Neural progenitor cell (in vitro differentiated cells): ENCODE measurements around the gene PPARGC1A. TPM values are rescaled to one million over a fixed set of nuclear protein-coding genes. Genes with fewer than 3 reads are reported as not detected.

Source experiments
- DNase-seq: peaks from one replicate; pipeline ENCODE4 v3.0.0-alpha.2; 2016; ENCODE audit warnings: low spot score
- H2AFZ ChIP-seq: fragments of 200-600 bp; sonication (generic); replicated peaks from 2 replicates; pipeline ENCODE4 v1.6.1; 2016; ENCODE audit warnings: antibody characterized with exemption
- H3F3A ChIP-seq: fragments of 200-600 bp; sonication (generic); 2 replicates; pipeline ENCODE4 v1.6.1; 2016; ENCODE audit warnings: antibody characterized with exemption, low read depth
- H3K27ac ChIP-seq: fragments of 200-600 bp; sonication (generic); 2 replicates; pipeline ENCODE4 v1.5.1; 2016; ENCODE audit warnings: mild to moderate bottlenecking
- H3K27me3 ChIP-seq: fragments of 200-600 bp; sonication (generic); 2 replicates; pipeline ENCODE4 v1.6.1; 2016; ENCODE audit warnings: mild to moderate bottlenecking, moderate library complexity
- H3K36me3 ChIP-seq: fragments of 200-600 bp; sonication (generic); 2 replicates; pipeline ENCODE4 v1.5.1; 2016
- H3K4me1 ChIP-seq: fragments of 200-600 bp; sonication (generic); 2 replicates; pipeline ENCODE4 v1.6.1; 2016; ENCODE audit warnings: mixed run types
- H3K4me2 ChIP-seq: fragments of 200-600 bp; sonication (generic); 2 replicates; pipeline ENCODE4 v1.6.1; 2016
- H3K4me3 ChIP-seq: fragments of 200-600 bp; sonication (generic); 2 replicates; pipeline ENCODE4 v1.5.1; 2016
- H3K79me2 ChIP-seq: fragments of 200-600 bp; sonication (generic); 2 replicates; pipeline ENCODE4 v1.6.1; 2016; ENCODE audit warnings: low read depth
- H3K9ac ChIP-seq: fragments of 200-600 bp; sonication (generic); 2 replicates; pipeline ENCODE4 v1.6.1; 2016
- H3K9me3 ChIP-seq: fragments of 200-600 bp; sonication (generic); 2 replicates; pipeline ENCODE4 v1.5.1; 2016; ENCODE audit warnings: low read depth
- H4K20me1 ChIP-seq: fragments of 200-600 bp; sonication (generic); 2 replicates; pipeline ENCODE4 v1.6.1; 2016; ENCODE audit warnings: low read depth
- H3K27ac Mint-ChIP-seq: 3 replicates; pipeline ENCODE4 v1.8.0; 2021; ENCODE audit warnings: mixed read lengths
- H3K27me3 Mint-ChIP-seq: 2 replicates; pipeline ENCODE4 v1.8.0; 2022; ENCODE audit warnings: low read depth, mild to moderate bottlenecking, inconsistent platforms, moderate library complexity, mixed read lengths; ENCODE audit not compliant: insufficient read depth
- H3K36me3 Mint-ChIP-seq: 3 replicates; pipeline ENCODE4 v1.8.0; 2021; ENCODE audit warnings: mixed read lengths
- H3K4me1 Mint-ChIP-seq: 3 replicates; pipeline ENCODE4 v1.8.0; 2021; ENCODE audit warnings: mixed read lengths
- H3K4me3 Mint-ChIP-seq: 3 replicates; pipeline ENCODE4 v1.8.0; 2021; ENCODE audit warnings: mild to moderate bottlenecking, moderate library complexity, mixed read lengths
- H3K9me3 Mint-ChIP-seq: 3 replicates; pipeline ENCODE4 v1.8.0; 2020; ENCODE audit warnings: mixed read lengths
- EZH2 ChIP-seq: fragments of 200-600 bp; sonication (generic); IDR thresholded peaks from 2 replicates; pipeline ENCODE4 v1.6.1; 2017; ENCODE audit warnings: antibody characterized with exemption, mild to moderate bottlenecking, moderate library complexity
- EZH2phosphoT487 ChIP-seq: fragments of 200-600 bp; sonication (generic); IDR thresholded peaks from 2 replicates; pipeline ENCODE4 v1.6.1; 2017; ENCODE audit warnings: antibody characterized with exemption
- total RNA-seq: library from RNA; depleted of rRNA; stranded (reverse); fragments of >200 nt; gene quantifications from 2 replicates; pipeline ENCODE4 v1.2.3, GENCODE V29; 2015; ENCODE audit warnings: low replicate concordance
- TF ChIP-seq, protein P1 (sequence below): fragments of 200-600 bp; sonication (generic); IDR thresholded peaks from 2 replicates; pipeline ENCODE4 v1.5.1; 2017; ENCODE audit warnings: antibody characterized with exemption, mild to moderate bottlenecking

Gene PPARGC1A
- total RNA-seq, 1 donor from 2014 or later, result 6.6 TPM

- peaks cover 2% of the 10 kb centered on the region for H3K27me3 Mint-ChIP-seq
- H3K9me3 Mint-ChIP-seq, result peaks cover 2% of the 10 kb centered on the region
- Histone ChIP-seq H3K4me2 (no peak overlapping the region), H3K27me3 (no peaks in the 10 kb centered on the region), H3K36me3 (no peaks in the 10 kb centered on the region), H3K79me2 (no peaks in the 10 kb centered on the region), H3F3A (no peaks in the 10 kb centered on the region), H2AFZ (no peak overlapping the region), H3K4me3 (no peak overlapping the region), H3K4me1 (no peaks in the 10 kb centered on the region), H3K27ac (no peak overlapping the region), H4K20me1 (no peaks in the 10 kb centered on the region), H3K9ac (no peak overlapping the region), H3K9me3 (no peaks in the 10 kb centered on the region)
- peaks cover under 1% of the 10 kb centered on the region for H3K36me3 Mint-ChIP-seq
- no peak overlapping the region for H3K27ac Mint-ChIP-seq
- H3K4me1 Mint-ChIP-seq, result peaks cover 2% of the 10 kb centered on the region
- TF ChIP-seq EZH2phosphoT487 (no peak), EZH2 (no peak)
- TF ChIP-seq, protein P1, sequence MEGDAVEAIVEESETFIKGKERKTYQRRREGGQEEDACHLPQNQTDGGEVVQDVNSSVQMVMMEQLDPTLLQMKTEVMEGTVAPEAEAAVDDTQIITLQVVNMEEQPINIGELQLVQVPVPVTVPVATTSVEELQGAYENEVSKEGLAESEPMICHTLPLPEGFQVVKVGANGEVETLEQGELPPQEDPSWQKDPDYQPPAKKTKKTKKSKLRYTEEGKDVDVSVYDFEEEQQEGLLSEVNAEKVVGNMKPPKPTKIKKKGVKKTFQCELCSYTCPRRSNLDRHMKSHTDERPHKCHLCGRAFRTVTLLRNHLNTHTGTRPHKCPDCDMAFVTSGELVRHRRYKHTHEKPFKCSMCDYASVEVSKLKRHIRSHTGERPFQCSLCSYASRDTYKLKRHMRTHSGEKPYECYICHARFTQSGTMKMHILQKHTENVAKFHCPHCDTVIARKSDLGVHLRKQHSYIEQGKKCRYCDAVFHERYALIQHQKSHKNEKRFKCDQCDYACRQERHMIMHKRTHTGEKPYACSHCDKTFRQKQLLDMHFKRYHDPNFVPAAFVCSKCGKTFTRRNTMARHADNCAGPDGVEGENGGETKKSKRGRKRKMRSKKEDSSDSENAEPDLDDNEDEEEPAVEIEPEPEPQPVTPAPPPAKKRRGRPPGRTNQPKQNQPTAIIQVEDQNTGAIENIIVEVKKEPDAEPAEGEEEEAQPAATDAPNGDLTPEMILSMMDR, result no peak
- H3K4me3 Mint-ChIP-seq, result no peak overlapping the region
- DNase-seq, result no peak
Observed at GRCh38 chr4:23853986-23854660, 35.7 kb downstream of the PPARGC1A start.

GRCh38 chr4:23851464-23851863 is 38.4 kb downstream of the PPARGC1A start:
- Histone ChIP-seq H3K79me2 (no peaks in the 10 kb centered on the region), H3F3A (no peaks in the 10 kb centered on the region), H3K4me1 (no peaks in the 10 kb centered on the region), H3K4me2 (no peak overlapping the region), H3K27me3 (no peaks in the 10 kb centered on the region), H3K27ac (no peak overlapping the region), H3K4me3 (no peak overlapping the region), H3K9me3 (no peaks in the 10 kb centered on the region), H3K36me3 (no peaks in the 10 kb centered on the region), H4K20me1 (no peaks in the 10 kb centered on the region), H3K9ac (no peak overlapping the region), H2AFZ (no peak overlapping the region)
- H3K36me3 Mint-ChIP-seq, result no peaks in the 10 kb centered on the region
- H3K27ac Mint-ChIP-seq, result no peak overlapping the region
- H3K9me3 Mint-ChIP-seq, result no peaks in the 10 kb centered on the region
- peaks cover 2% of the 10 kb centered on the region for H3K27me3 Mint-ChIP-seq
- no peak overlapping the region for H3K4me3 Mint-ChIP-seq
- DNase-seq, result no peak
- H3K4me1 Mint-ChIP-seq, result no peaks in the 10 kb centered on the region
- TF ChIP-seq EZH2 (no peak), EZH2phosphoT487 (no peak)
- TF ChIP-seq, protein P1, result no peak

- Histone ChIP-seq H3K4me1 (no peaks in the 10 kb centered on the region), H3F3A (no peaks in the 10 kb centered on the region), H3K9ac (no peak overlapping the region), H3K4me2 (no peak overlapping the region), H3K27me3 (no peaks in the 10 kb centered on the region), H3K79me2 (no peaks in the 10 kb centered on the region), H2AFZ (no peak overlapping the region), H3K27ac (no peak overlapping the region), H4K20me1 (no peaks in the 10 kb centered on the region), H3K36me3 (no peaks in the 10 kb centered on the region), H3K4me3 (no peak overlapping the region), H3K9me3 (no peaks in the 10 kb centered on the region)
- Mint-ChIP-seq H3K9me3 (no peaks in the 10 kb centered on the region), H3K27me3 (peaks cover 2% of the 10 kb centered on the region), H3K36me3 (no peaks in the 10 kb centered on the region), H3K4me1 (no peaks in the 10 kb centered on the region), H3K27ac (no peak overlapping the region), H3K4me3 (no peak overlapping the region)
- no peak for DNase-seq
- TF ChIP-seq EZH2 (no peak), EZH2phosphoT487 (no peak)
- TF ChIP-seq, protein P1, result no peak
Observed at GRCh38 chr4:23847158-23847557, 42.7 kb downstream of the PPARGC1A start.
